ENCODE data around the gene NTM.

The NTM gene

DNA sequence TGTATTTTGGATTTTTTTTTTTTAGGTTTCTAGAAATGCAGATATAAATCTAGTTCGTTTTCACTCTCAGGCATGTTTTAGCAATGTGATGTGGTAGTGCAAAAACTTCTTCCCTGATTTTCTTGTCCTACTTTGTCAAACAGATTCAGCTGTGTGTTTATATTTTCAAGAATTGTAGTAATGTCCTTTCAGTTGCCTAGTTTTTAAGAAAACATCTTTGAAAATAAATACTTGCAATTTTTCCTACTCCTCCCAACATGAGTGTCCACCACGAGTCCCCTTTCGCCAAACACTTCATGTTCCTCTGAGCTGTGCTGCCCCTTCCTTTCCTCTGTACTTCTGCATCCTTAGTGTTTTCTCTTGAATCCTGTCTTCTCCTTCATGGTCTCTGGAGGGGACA is 686.9 kb downstream of the NTM start:
- H3K9me2 ChIP-seq (replicated peaks; ENCODE audit: low read depth, low read length): no peaks in the 10 kb centered on the region
- no peaks in the 10 kb centered on the region for H3K36me3 ChIP-seq (ENCODE audit: insufficient read depth, low read length)
- TF ChIP-seq, protein P1, sequence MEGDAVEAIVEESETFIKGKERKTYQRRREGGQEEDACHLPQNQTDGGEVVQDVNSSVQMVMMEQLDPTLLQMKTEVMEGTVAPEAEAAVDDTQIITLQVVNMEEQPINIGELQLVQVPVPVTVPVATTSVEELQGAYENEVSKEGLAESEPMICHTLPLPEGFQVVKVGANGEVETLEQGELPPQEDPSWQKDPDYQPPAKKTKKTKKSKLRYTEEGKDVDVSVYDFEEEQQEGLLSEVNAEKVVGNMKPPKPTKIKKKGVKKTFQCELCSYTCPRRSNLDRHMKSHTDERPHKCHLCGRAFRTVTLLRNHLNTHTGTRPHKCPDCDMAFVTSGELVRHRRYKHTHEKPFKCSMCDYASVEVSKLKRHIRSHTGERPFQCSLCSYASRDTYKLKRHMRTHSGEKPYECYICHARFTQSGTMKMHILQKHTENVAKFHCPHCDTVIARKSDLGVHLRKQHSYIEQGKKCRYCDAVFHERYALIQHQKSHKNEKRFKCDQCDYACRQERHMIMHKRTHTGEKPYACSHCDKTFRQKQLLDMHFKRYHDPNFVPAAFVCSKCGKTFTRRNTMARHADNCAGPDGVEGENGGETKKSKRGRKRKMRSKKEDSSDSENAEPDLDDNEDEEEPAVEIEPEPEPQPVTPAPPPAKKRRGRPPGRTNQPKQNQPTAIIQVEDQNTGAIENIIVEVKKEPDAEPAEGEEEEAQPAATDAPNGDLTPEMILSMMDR (conservative IDR thresholded peaks at IDR 0.05; ENCODE audit: low read length): no peak
- TF ChIP-seq EZH2phosphoT487 (IDR thresholded peaks at IDR 0.05; ENCODE audit: borderline replicate concordance): no peak
- H3K79me2 ChIP-seq (ENCODE audit: insufficient read depth, low read length): no peaks in the 10 kb centered on the region
- H3K9me3 ChIP-seq (ENCODE audit: insufficient read depth, low read depth, low read length): no peaks in the 10 kb centered on the region
- no peaks in the 10 kb centered on the region for H4K20me1 ChIP-seq (ENCODE audit: insufficient read depth, low read length, poor library complexity, severe bottlenecking)
- H3K27me3 ChIP-seq (ENCODE audit: insufficient read depth, low read length, poor library complexity, severe bottlenecking): no peaks in the 10 kb centered on the region
- H3F3A ChIP-seq (ENCODE audit: low read depth): no peaks in the 10 kb centered on the region
- no peak overlapping the region for H3K4me3 ChIP-seq (ENCODE audit: low read length, poor library complexity, severe bottlenecking)
- no peaks in the 10 kb centered on the region for H3K4me1 ChIP-seq (ENCODE audit: insufficient read depth, low read length, poor library complexity, severe bottlenecking)
- H2AFZ ChIP-seq (ENCODE audit: low read length): no peak overlapping the region
- no peak overlapping the region for H3K4me2 ChIP-seq (ENCODE audit: low read depth, low read length, poor library complexity, severe bottlenecking)
- H3K9ac ChIP-seq (ENCODE audit: low read depth, low read length, poor library complexity, severe bottlenecking): no peak overlapping the region

DNA sequence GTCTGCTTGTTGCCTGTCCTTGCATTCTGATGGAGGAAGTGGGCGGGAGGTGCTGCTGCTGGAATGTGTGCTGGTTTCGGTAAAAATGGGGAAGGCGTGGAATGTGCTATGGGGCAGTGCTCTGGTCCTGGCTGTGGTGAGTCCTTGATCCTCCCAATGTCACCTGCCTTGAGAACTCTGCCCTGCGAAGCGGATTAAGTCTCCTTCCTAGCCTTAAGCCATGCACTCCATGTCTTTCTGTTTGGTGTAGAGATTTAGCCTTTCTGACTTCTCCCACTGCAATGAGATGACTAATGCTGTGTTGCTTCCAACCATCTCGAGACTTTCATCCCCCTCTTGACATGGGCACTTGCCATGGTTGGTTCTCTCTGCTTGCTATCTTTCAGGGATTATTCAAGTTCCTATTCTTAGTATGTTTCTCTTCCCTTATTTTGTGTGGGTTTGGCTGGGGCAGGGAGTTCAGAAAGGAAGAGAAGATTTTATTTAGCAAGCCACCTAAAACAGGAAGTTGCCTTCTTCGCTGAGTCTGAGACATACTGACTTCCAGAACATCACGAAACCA is 687.9 kb downstream of the NTM start:
- H3K4me2 ChIP-seq (ENCODE audit: low read depth, low read length, poor library complexity, severe bottlenecking): no peak overlapping the region
- no peaks in the 10 kb centered on the region for H3K79me2 ChIP-seq (ENCODE audit: insufficient read depth, low read length)
- H2AFZ ChIP-seq (ENCODE audit: low read length): no peak overlapping the region
- no peaks in the 10 kb centered on the region for H3K9me3 ChIP-seq (ENCODE audit: insufficient read depth, low read depth, low read length)
- H3K9ac ChIP-seq (ENCODE audit: low read depth, low read length, poor library complexity, severe bottlenecking): no peak overlapping the region
- no peaks in the 10 kb centered on the region for H3K27me3 ChIP-seq (ENCODE audit: insufficient read depth, low read length, poor library complexity, severe bottlenecking)
- H4K20me1 ChIP-seq (ENCODE audit: insufficient read depth, low read length, poor library complexity, severe bottlenecking): no peaks in the 10 kb centered on the region
- H3F3A ChIP-seq (ENCODE audit: low read depth): no peaks in the 10 kb centered on the region
- no peaks in the 10 kb centered on the region for H3K9me2 ChIP-seq (replicated peaks; ENCODE audit: low read depth, low read length)
- no peak for TF ChIP-seq EZH2phosphoT487 (IDR thresholded peaks at IDR 0.05; ENCODE audit: borderline replicate concordance)
- TF ChIP-seq, protein P1 (conservative IDR thresholded peaks at IDR 0.05; ENCODE audit: low read length): no peak
- H3K4me3 ChIP-seq (ENCODE audit: low read length, poor library complexity, severe bottlenecking): no peak overlapping the region
- no peaks in the 10 kb centered on the region for H3K36me3 ChIP-seq (ENCODE audit: insufficient read depth, low read length)
- H3K4me1 ChIP-seq (ENCODE audit: insufficient read depth, low read length, poor library complexity, severe bottlenecking): no peaks in the 10 kb centered on the region

DNA sequence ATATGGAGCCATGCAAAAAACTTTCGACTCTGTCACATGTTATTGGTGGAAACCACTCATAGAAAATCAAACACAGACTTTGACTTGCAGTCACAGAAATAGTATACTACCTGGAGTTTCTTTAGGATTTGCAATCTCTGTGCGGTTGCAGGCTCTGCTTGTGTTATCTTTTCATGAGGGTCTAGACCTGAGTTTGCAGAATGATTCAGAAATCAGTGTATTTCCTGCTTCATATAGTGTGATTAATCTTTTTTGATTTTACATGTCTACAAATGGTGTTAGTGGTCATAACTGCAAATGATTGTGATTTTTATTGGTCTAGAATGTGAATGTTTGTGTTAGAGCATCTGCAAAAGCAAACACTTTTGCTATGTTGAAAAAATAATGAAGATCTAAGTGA is 690.2 kb downstream of the NTM start:
- TF ChIP-seq, protein P1 (conservative IDR thresholded peaks at IDR 0.05; ENCODE audit: low read length): no peak
- no peak for TF ChIP-seq EZH2phosphoT487 (IDR thresholded peaks at IDR 0.05; ENCODE audit: borderline replicate concordance)

More for the DNA sequence above, 690.2 kb downstream of the NTM start:
- Histone ChIP-seq H3K9me3 (ENCODE audit: insufficient read depth, low read depth, low read length) (no peaks in the 10 kb centered on the region), H3F3A (ENCODE audit: low read depth) (no peaks in the 10 kb centered on the region), H3K36me3 (ENCODE audit: insufficient read depth, low read length) (no peaks in the 10 kb centered on the region), H3K27me3 (ENCODE audit: insufficient read depth, low read length, poor library complexity, severe bottlenecking) (no peaks in the 10 kb centered on the region), H3K79me2 (ENCODE audit: insufficient read depth, low read length) (no peaks in the 10 kb centered on the region), H3K4me3 (ENCODE audit: low read length, poor library complexity, severe bottlenecking) (no peak overlapping the region), H2AFZ (ENCODE audit: low read length) (no peak overlapping the region), H3K4me2 (ENCODE audit: low read depth, low read length, poor library complexity, severe bottlenecking) (no peak overlapping the region), H3K4me1 (ENCODE audit: insufficient read depth, low read length, poor library complexity, severe bottlenecking) (no peaks in the 10 kb centered on the region), H3K9ac (ENCODE audit: low read depth, low read length, poor library complexity, severe bottlenecking) (no peak overlapping the region), H4K20me1 (ENCODE audit: insufficient read depth, low read length, poor library complexity, severe bottlenecking) (no peaks in the 10 kb centered on the region), H3K9me2 (replicated peaks; ENCODE audit: low read depth, low read length) (no peaks in the 10 kb centered on the region)

All from Loucy (cell line).